HEK293 (cell line): ENCODE measurements around the gene FADS2.

ENCODE experiments used
- CTCF ChIA-PET: fragments of 350-600 bp; formaldehyde crosslinking; extraction: SDS; loops from one replicate; lab custom pipeline; 2021; ENCODE audit warnings: antibody characterized with exemption; lab: Yijun Ruan, JAX
- POLR2A ChIA-PET: fragments of 300-600 bp; formaldehyde crosslinking; extraction: SDS; loops from one replicate; lab custom pipeline; 2020; ENCODE audit warnings: antibody characterized with exemption, inconsistent platforms; lab: Yijun Ruan, JAX
- H3K27ac ChIP-seq: fragments of 200-500 bp; sonication (Bioruptor generic); 2 replicates; pipeline ENCODE4 v1.5.1; 2014; ENCODE audit warnings: low read depth, low read length, control low read depth, inconsistent platforms; ENCODE audit errors: extremely low read depth
- H3K36me3 ChIP-seq, 2 experiments: fragments of 200-500 bp in 1 of 2; sonication (Bioruptor generic) in 1 of 2; 1 replicate in 1 of 2; 2 replicates in 1 of 2; pipeline ENCODE4 v1.5.1; 2014 to 2017; ENCODE audit warnings: inconsistent platforms in 2 of 2, low read length in 2 of 2; ENCODE audit not compliant: control insufficient read depth in 2 of 2, insufficient read depth in 1 of 2
- H3K4me1 ChIP-seq: fragments of 200-500 bp; sonication (Bioruptor generic); 2 replicates; pipeline ENCODE4 v1.5.1; 2014; ENCODE audit warnings: mild to moderate bottlenecking, low read length, inconsistent platforms; ENCODE audit not compliant: control insufficient read depth, insufficient read depth
- H3K4me3 ChIP-seq: 2 replicates; pipeline ENCODE4 v1.5.1; 2011; ENCODE audit warnings: low read depth, mild to moderate bottlenecking, control low read depth, low read length, moderate library complexity
- H3K9me3 ChIP-seq: fragments of 200-500 bp; sonication (Bioruptor generic); 2 replicates; pipeline ENCODE4 v1.5.1; 2014; ENCODE audit warnings: low read depth, low read length, inconsistent platforms; ENCODE audit not compliant: control insufficient read depth, insufficient read depth
- GLIS2 ChIP-seq: fragments of 450-650 bp; formaldehyde crosslinking; IDR thresholded peaks from 2 replicates; pipeline ENCODE4 v1.5.1; 2016; ENCODE audit warnings: missing biosample characterization, missing genetic modification characterization
- HOXA7 ChIP-seq: sonication (generic); formaldehyde crosslinking; IDR thresholded peaks from 2 replicates; pipeline ENCODE4 v1.8.1; 2022; ENCODE audit warnings: missing genetic modification reagents, borderline replicate concordance
- HOXD13 ChIP-seq: sonication (generic); formaldehyde crosslinking; IDR thresholded peaks from 2 replicates; pipeline ENCODE4 v1.8.0; 2022; ENCODE audit warnings: missing genetic modification reagents, borderline replicate concordance
- OSR2 ChIP-seq: fragments of 450-650 bp; formaldehyde crosslinking; IDR thresholded peaks from 2 replicates; pipeline ENCODE4 v1.5.1; 2016; ENCODE audit warnings: missing biosample characterization, missing genetic modification characterization
- REPIN1 ChIP-seq: fragments of 450-650 bp; formaldehyde crosslinking; IDR thresholded peaks from 2 replicates; pipeline ENCODE4 v1.5.1; 2017; ENCODE audit warnings: missing biosample characterization, missing genetic modification characterization, low read depth
- SCRT1 ChIP-seq: fragments of 450-650 bp; formaldehyde crosslinking; IDR thresholded peaks from 2 replicates; pipeline ENCODE4 v1.5.1; 2016; ENCODE audit warnings: missing biosample characterization, missing genetic modification characterization, borderline replicate concordance
- SCRT2 ChIP-seq: fragments of 450-650 bp; formaldehyde crosslinking; IDR thresholded peaks from 2 replicates; pipeline ENCODE4 v1.5.1; 2016; ENCODE audit warnings: missing biosample characterization, missing genetic modification characterization
- ZBTB1 ChIP-seq: fragments of 450-650 bp; formaldehyde crosslinking; IDR thresholded peaks from 2 replicates; pipeline ENCODE4 v1.5.1; 2016; ENCODE audit warnings: missing biosample characterization, missing genetic modification characterization
- ZBTB44 ChIP-seq: fragments of 450-650 bp; IDR thresholded peaks from 2 replicates; pipeline ENCODE4 v1.5.1; 2018; ENCODE audit warnings: missing biosample characterization, mild to moderate bottlenecking, missing genetic modification characterization
- ZNF121 ChIP-seq: fragments of 450-650 bp; formaldehyde crosslinking; IDR thresholded peaks from 2 replicates; pipeline ENCODE4 v1.5.1; 2016; ENCODE audit warnings: missing biosample characterization, missing genetic modification characterization
- ZNF211 ChIP-seq: fragments of 450-650 bp; formaldehyde crosslinking; IDR thresholded peaks from 2 replicates; pipeline ENCODE4 v1.5.1; 2016; ENCODE audit warnings: low read depth, missing biosample characterization, missing genetic modification characterization
- ZNF324 ChIP-seq: fragments of 450-650 bp; formaldehyde crosslinking; IDR thresholded peaks from 2 replicates; pipeline ENCODE4 v1.5.1; 2016; ENCODE audit warnings: missing biosample characterization, missing genetic modification characterization
- ZNF335 ChIP-seq: fragments of 450-650 bp; formaldehyde crosslinking; conservative IDR thresholded peaks from 2 replicates; pipeline ENCODE4 v1.5.1; 2016; ENCODE audit warnings: missing biosample characterization, missing genetic modification characterization
- ZNF48 ChIP-seq: fragments of 450-650 bp; formaldehyde crosslinking; IDR thresholded peaks from 2 replicates; pipeline ENCODE4 v1.5.1; 2016; ENCODE audit warnings: missing biosample characterization, missing genetic modification characterization
- ZNF747 ChIP-seq: fragments of 450-650 bp; formaldehyde crosslinking; IDR thresholded peaks from 2 replicates; pipeline ENCODE4 v1.5.1; 2016; ENCODE audit warnings: missing biosample characterization, missing genetic modification characterization
- ZNF837 ChIP-seq: fragments of 450-650 bp; formaldehyde crosslinking; IDR thresholded peaks from 2 replicates; pipeline ENCODE4 v1.5.1; 2016; ENCODE audit warnings: missing biosample characterization, missing genetic modification characterization
- TF ChIP-seq, protein P1 (sequence below): fragments of 450-650 bp; formaldehyde crosslinking; IDR thresholded peaks from 2 replicates; pipeline ENCODE4 v1.5.1; 2016; ENCODE audit warnings: missing biosample characterization, missing genetic modification characterization
- TF ChIP-seq, protein P2 (sequence below): fragments of 450-650 bp; formaldehyde crosslinking; IDR thresholded peaks from 2 replicates; pipeline ENCODE4 v1.5.1; 2016; ENCODE audit warnings: missing biosample characterization, missing genetic modification characterization, low read depth

Gene FADS2

DNA sequence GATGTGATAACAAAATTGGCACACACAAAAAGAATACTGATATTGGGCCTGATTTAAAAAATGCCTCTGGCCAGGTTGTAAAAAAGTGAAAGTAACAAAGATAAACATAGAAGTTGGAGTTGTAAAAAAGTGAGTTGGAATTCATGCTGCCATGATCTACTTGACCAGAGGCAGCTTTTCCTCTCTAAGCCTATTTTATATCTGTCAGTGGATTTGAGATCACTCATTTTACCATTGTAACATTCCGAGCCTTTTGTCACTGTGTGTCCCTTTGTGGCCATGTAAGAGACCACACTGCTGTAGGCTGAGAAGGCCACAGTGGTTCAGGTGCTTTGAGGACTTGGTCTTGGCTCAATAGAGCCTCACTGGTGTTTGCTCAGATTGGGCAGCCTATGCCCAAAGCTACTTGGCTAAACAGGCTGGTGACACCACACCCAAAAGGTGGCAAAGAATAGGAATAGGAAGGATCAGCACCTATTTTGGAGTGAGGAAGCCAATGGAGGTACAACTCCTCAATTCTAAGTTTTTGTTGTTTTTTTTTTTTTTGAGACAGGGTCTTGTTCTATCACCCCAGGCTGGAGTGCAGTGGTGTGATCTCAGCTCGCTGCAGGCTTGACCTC, 28.3 kb upstream of the FADS2 start (continued):
- TF ChIP-seq, protein P1, sequence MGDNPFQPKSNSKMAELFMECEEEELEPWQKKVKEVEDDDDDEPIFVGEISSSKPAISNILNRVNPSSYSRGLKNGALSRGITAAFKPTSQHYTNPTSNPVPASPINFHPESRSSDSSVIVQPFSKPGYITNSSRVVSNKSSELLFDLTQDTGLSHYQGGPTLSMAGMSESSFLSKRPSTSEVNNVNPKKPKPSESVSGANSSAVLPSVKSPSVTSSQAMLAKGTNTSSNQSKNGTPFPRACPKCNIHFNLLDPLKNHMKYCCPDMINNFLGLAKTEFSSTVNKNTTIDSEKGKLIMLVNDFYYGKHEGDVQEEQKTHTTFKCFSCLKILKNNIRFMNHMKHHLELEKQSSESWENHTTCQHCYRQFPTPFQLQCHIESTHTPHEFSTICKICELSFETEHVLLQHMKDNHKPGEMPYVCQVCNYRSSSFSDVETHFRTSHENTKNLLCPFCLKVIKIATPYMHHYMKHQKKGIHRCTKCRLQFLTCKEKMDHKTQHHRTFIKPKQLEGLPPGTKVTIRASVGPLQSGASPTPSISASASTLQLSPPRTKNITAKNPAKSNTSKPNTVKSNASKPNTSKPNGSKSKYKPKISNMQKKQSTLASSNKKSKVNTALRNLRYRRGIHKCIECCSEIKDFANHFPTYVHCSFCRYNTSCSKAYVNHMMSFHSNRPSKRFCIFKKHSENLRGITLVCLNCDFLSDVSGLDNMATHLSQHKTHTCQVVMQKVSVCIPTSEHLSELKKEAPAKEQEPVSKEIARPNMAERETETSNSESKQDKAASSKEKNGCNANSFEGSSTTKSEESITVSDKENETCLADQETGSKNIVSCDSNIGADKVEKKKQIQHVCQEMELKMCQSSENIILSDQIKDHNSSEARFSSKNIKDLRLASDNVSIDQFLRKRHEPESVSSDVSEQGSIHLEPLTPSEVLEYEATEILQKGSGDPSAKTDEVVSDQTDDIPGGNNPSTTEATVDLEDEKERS (tag by site-specific recombination), result no peak
- TF ChIP-seq ZNF211 (tag by site-specific recombination), result no peak

DNA sequence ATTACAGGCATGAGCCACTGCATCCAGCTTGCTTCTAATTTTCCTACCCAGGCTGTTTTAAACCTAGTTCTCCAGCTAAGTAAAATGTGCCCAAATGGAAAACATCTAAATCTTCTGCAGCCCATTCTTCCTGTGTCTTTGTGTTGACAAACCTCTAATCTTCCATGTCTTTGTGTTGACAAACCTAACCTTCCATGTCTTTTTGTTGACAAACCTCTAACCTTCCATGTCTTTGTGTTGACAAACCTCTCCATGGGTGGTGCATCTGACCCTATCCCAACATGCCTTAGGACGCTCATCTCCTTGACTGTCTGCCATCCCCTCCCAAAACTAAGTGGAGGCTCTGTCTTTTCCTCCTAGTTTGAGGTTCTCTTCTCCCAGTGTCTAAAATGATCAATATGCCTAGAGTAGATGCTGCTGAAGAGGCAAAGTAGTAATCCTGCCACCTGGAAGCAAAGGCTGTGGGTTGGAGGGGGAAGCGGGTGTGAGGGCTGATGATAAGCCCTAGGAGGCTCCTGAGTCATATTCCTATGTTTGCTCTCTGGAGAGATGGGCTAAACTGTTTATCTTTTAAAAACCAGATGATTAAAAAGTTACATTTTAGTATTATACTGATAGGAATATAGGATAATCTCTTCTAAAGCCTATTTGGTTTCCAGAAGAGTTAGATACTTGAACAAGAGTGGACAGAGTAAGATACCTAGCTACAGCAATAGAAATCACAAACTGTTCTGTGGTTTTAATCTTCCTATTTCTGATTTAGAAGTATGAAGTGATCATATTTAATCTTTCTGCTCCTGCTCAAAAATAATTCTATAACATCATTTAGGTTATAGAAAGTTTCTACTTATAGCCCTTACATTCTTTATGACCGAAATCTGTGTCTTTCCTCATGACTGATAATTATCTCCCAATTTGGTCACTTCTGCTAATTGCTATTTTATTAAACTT, 27.5 kb upstream of the FADS2 start:
- Histone ChIP-seq H3K4me1 (0 out of 2 replicates have a peak, but pooled peaks cover 3% of the 10 kb centered on the region), H3K9me3 (no peaks in the 10 kb centered on the region)

DNA sequence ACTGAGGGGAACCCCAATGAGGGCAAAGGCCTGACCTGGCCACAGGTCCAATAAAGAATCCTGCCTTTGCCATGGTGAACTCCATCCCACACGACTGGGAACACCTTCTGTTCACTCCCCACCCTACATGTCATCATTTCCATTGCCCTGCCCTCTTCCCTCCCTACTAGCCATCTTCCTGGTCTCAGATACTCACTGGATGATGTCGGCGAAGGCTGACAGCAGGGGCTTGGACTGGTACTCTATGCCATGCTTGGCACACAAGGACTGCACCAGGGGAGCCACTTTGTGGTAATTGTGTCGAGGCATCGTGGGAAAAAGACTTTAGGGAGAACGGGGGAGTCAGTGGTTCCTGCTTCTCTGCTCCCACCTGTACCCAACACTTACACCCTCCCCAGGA, 25.5 kb upstream of the FADS2 start:
- TF ChIP-seq, protein P2, sequence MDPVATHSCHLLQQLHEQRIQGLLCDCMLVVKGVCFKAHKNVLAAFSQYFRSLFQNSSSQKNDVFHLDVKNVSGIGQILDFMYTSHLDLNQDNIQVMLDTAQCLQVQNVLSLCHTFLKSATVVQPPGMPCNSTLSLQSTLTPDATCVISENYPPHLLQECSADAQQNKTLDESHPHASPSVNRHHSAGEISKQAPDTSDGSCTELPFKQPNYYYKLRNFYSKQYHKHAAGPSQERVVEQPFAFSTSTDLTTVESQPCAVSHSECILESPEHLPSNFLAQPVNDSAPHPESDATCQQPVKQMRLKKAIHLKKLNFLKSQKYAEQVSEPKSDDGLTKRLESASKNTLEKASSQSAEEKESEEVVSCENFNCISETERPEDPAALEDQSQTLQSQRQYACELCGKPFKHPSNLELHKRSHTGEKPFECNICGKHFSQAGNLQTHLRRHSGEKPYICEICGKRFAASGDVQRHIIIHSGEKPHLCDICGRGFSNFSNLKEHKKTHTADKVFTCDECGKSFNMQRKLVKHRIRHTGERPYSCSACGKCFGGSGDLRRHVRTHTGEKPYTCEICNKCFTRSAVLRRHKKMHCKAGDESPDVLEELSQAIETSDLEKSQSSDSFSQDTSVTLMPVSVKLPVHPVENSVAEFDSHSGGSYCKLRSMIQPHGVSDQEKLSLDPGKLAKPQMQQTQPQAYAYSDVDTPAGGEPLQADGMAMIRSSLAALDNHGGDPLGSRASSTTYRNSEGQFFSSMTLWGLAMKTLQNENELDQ (tag by site-specific recombination), result no peak
- TF ChIP-seq ZNF48 (tag by site-specific recombination), result no peak
- no peak for TF ChIP-seq ZNF837 (tag by site-specific recombination)
- no peak for TF ChIP-seq HOXA7 (CRISPR knock-in tag)
- Histone ChIP-seq H3K27ac (no peak overlapping the region), H3K4me1 (0 out of 2 replicates have a peak, but pooled peaks cover under 1% of the 10 kb centered on the region), H3K9me3 (no peaks in the 10 kb centered on the region), H3K36me3 (peaks cover 0 to 78% of the 10 kb centered on the region in 2 experiments; a peak in 2 of 3 replicates), H3K4me3 (no peak overlapping the region)
- CTCF ChIA-PET, result no interaction called here
- POLR2A ChIA-PET, result no interaction called here

More for the DNA sequence above, 27.5 kb upstream of the FADS2 start:
- POLR2A ChIA-PET, result interaction anchor here (1.4 to 2.7 kb wide), 2 partner anchors 8 to 14 kb away, joined by 5 to 16 read pairs; partner anchors contain the start of genes FEN1 and TMEM258
- peaks cover 0 to 89% of the 10 kb centered on the region in 2 experiments; a peak in 2 of 3 replicates for H3K36me3 ChIP-seq
- no peak overlapping the region for H3K27ac ChIP-seq
- CTCF ChIA-PET, result interaction anchor here (0.7 to 1.3 kb wide), 4 partner anchors 8 to 307 kb away, joined by 3 to 9 read pairs (median 4); partner anchors contain the start of gene FEN1
- peak; percentile 24; the same call in 1 of the 2 replicates for TF ChIP-seq OSR2 (tag by site-specific recombination)
- TF ChIP-seq ZNF121 (tag by site-specific recombination), result no peak
- no peak overlapping the region for H3K4me3 ChIP-seq

DNA sequence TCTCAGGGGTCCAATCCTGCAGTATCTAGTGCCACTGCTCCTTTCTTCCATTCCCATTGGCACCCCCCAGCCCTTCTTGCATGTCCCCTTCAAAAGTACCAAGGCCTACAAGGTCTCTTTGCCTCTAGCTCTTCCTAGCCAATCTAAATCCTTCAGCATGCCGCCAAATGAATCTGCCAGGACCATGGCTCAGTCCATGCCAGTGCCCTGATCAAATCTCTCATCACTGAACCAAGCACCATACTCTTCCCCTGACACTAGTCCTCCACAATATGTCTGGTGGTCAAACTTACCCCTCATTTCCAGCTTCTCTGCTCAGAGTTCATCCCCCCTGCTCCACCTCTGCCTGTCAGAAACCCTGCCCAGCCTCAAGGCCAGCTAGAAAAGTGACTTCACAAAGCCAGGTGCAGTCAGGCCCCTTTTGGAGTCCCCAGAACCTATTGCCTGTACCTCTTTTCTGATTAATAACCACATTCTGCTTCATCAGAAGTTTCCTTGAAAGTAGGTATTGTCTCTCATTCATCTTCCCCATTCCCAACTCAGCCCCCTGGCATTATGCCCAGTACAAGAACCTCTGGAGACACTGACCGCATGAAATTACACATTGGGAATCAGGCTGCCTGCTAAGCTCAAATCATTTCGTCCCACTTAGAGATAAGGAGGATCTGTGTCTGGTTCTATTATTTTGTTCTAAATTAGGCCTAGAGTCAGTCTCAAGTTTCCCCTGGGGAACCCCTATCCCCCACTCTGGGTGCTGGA, 24.0 kb upstream of the FADS2 start:
- POLR2A ChIA-PET, result interaction anchor here (1.9 kb wide), 1 partner anchor 12 kb away, joined by 5 read pairs; the partner anchor contains the start of genes FEN1 and TMEM258
- no peaks in the 10 kb centered on the region for H3K4me1 ChIP-seq
- no peak overlapping the region for H3K4me3 ChIP-seq
- H3K9me3 ChIP-seq, result no peaks in the 10 kb centered on the region
- CTCF ChIA-PET, result interaction anchor here (0.7 kb wide), 1 partner anchor 55 kb away, joined by 4 read pairs; no protein-coding TSS in a partner anchor
- H3K27ac ChIP-seq, result no peak overlapping the region
- H3K36me3 ChIP-seq, result peaks cover 0 to 73% of the 10 kb centered on the region in 2 experiments; a peak in 2 of 3 replicates
- no peak for TF ChIP-seq GLIS2 (tag by site-specific recombination)
- TF ChIP-seq REPIN1, result no peak
- TF ChIP-seq ZNF324 (tag by site-specific recombination), result no peak
- no peak for TF ChIP-seq HOXD13 (CRISPR knock-in tag)
- no peak for TF ChIP-seq ZNF747 (tag by site-specific recombination)
- TF ChIP-seq ZBTB1 (tag by site-specific recombination), result no peak
- no peak for TF ChIP-seq SCRT1
- TF ChIP-seq ZNF335 (tag by site-specific recombination), result no peak
- TF ChIP-seq ZBTB44 (tag by site-specific recombination), result no peak
- no peak for TF ChIP-seq SCRT2 (tag by site-specific recombination)
